ENCODE data around the gene CTXN3.

CTXN3 gene

GRCh38 chr5:127696683-127697082, 47.8 kb downstream of the CTXN3 start:
- DNase-seq (ENCODE audit: low read depth, low spot score) = no peak
- H3K27ac ChIP-seq = no peak overlapping the region

- DNase-seq (ENCODE audit: low read depth, low spot score) = peak; percentile 45
- no peak overlapping the region for H3K27ac ChIP-seq
Measured at GRCh38 chr5:127697894-127698600, 49.2 kb downstream of the CTXN3 start.

- DNase-seq (ENCODE audit: low read depth, low spot score) = no peak
- no peak overlapping the region for H3K27ac ChIP-seq
Measured at GRCh38 chr5:127699416-127699815, 50.5 kb downstream of the CTXN3 start.

GRCh38 chr5:127700237-127700766, 51.4 kb downstream of the CTXN3 start:
- H3K27ac ChIP-seq = no peak overlapping the region
- no peak for DNase-seq (ENCODE audit: low read depth, low spot score)

- no peak for DNase-seq (ENCODE audit: low read depth, low spot score)
Measured at GRCh38 chr5:127702434-127702833, 53.6 kb downstream of the CTXN3 start.

GRCh38 chr5:127702926-127703561, 54.2 kb downstream of the CTXN3 start, which contains the start of gene CCDC192:
TSS of gene CCDC192 (plus strand) at chr5:127703391. CDS start at chr5:127703446, 55 bp downstream.
- DNase-seq (ENCODE audit: low read depth, low spot score) = no peak
- H3K27ac ChIP-seq = no peak within 1 kb of the TSS

More at GRCh38 chr5:127702434-127702833, 53.6 kb downstream of the CTXN3 start:
- H3K27ac ChIP-seq = no peak overlapping the region

- DNase-seq (ENCODE audit: low read depth, low spot score) = no peak
- no peak overlapping the region for H3K27ac ChIP-seq
Measured at GRCh38 chr5:127705120-127705892, 56.4 kb downstream of the CTXN3 start.

- H3K27ac ChIP-seq = no peak overlapping the region
- DNase-seq (ENCODE audit: low read depth, low spot score) = no peak
Measured at GRCh38 chr5:127706691-127707090, 57.8 kb downstream of the CTXN3 start.

GRCh38 chr5:127707209-127707608, 58.3 kb downstream of the CTXN3 start:
- no peak for DNase-seq (ENCODE audit: low read depth, low spot score)

More at GRCh38 chr5:127707209-127707608, 58.3 kb downstream of the CTXN3 start:
- H3K27ac ChIP-seq = no peak overlapping the region
